ENCODE measurements around the gene COX7A1.
"Not testable (repeated sequence)": the region's sequence is repeated elsewhere in the genome, so short reads cannot be mapped to it uniquely, and the experiment has no call there.

COX7A1 gene

DNA sequence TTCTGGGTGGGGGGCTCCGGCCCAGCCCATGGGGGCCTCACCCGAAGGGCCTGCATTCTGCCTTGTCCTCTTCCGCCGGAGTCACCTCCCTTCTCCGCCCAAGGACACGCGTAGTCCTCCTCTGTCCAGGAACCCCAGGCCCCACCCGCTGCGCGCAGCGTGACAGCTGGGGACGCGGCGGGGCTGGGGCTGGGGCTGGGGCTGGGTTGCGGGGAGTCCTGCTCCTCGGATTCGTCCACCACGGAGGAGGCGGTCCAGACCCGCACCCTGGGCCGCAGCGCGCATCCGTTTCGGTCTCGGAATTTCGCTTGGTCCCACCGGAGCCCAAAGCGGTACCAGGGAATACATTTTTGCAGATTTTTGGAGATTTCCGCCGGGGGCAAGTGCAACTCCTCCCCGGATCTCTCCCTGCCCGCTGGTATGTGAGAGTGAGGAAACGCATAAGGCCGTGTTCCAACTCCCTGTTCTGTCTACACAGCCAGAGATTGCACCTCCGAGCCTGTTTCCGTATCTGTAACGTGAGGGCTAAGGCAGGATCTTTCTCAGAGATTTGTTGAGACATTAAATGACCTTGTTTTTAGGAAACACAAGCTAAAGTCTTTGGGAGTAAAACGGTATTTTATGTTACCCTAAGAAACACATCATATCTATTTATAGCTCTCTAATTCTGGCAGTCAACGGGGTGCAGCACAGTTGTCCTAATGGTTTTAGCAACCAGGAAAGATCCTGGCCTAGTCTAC is at the start of gene COX7A1:
COX7A1 (minus strand) TSS at position 96 of the 740 bp plus-strand sequence; CDS start at position 56, 40 bp downstream.
- DNase-seq (ENCODE audit: low spot score), result no peak

DNA sequence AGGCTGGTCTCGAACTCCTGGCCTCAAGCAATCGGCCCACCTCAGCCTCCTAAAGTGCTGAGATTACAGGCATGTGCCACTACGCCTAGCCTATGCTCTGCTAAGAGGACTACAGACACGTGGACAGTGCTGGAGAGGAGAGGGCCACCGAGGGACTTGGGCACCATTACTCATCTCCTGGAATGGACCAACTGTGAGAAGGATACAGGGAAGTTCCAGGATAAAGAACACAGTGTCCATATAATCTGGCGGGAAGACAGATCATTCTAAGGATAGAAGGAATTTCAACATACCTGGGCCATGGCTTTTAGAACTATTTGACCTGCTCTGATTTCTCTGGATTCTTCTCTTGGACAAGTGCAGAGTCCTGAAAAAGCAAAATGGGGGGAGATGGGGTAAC is 49.4 kb upstream of the COX7A1 start:
- DNase-seq (ENCODE audit: low spot score), result no peak

DNA sequence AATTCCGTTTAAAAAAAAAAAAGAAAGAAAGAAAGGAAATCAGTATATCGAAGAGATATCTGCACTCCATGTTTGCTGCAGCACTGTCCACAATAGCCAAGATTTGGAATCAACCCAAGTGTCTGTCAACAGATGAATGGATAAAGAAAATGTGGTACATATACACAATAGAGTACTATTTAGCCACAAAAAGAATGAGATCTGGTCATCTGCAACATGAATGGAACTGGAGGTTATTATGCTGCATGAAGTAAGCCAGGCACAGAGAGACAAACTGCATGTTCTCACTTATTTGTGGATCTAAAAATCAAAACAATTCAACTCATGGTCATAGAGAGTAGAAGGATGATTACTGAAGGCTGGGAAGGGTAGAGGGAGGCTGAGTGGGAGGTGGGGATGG is 45.9 kb upstream of the COX7A1 start:
- DNase-seq (ENCODE audit: low spot score), result no peak

DNA sequence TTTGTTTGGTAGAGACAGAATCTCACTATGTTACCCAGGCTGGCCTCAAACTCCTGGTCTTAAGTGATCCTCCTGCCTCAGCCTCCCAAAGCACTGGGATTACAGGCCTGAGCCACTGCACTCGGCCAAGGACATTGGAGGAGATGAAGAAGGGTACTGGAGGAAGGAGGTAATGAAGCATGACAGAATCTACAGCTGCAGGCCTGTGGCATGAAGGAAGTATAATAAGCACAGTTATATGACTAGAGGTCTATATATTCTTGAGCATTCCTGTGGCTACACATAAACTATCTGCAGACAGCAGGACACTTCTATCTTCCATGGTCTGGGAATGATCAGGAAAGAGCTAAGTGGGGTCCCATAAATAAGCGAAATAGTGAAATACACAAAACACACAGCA is 44.0 kb upstream of the COX7A1 start:
- peak; percentile 41 for DNase-seq (ENCODE audit: low spot score)

DNA sequence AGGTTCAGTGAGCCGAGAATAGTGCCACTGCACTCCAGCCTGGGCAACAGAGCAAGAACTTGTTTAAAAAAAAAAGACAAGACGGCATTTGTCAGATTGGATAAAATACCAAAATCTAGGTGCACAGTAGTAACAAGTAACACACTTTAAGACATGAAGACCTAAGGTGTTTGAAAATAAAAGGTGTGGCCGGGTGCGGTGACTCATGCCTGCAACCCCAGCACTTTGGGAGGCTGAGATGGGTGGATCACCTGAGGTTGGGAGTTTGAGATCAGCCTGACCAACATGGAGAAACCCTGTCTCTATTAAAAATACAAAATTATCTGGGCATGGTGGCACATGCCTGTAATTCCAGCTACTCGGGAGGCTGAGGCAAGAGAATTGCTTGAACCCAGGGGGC is 34.5 kb upstream of the COX7A1 start:
- not testable (repeated sequence) for DNase-seq (ENCODE audit: low spot score)

DNA sequence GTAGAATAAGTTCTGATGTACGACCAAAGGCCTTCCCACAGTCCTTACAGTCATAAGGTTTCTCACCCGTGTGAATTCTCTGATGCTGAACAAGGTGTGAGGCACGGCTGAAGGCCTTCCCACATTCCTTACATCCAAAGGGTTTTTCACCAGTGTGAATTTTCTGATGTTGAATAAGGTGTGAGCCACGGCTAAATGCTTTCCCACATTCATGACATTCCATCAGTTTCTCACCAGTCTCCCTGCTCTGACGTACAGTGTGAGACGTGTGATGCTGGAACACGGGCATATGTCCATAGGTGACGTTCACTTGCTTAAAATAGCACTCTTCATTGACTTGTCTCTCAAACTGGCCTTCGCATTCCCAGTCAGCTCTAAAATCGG is 31.0 kb upstream of the COX7A1 start:
- DNase-seq (ENCODE audit: low spot score), result no peak

DNA sequence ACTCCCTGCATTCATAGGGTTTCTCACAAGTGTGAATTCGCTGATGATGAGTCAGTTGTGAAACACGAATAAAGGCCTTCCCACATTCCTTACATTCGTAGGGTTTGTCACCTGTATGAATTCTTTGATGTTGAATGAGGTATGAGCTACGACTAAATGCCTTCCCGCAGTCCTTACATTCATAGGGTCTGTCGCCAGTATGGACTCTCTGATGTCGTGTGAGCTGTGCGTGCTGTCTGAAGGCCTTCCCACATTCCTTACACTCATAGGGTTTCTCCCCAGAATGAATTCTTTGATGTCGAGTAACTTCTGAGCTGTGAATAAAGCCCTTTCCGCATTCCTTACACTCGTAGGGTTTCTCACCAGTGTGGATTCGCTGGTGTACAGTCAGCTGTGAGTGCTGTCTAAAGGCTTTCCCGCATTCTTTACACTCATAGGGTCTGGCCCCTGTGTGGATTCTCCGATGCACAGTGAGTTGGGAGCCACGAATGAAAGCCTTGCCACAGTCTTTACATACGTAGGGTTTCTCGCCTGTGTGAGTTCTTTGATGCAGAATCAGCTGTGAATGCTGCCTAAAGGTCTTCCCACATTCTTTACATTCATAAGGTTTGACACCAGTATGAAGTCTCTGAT is 30.5 kb upstream of the COX7A1 start:
- DNase-seq (ENCODE audit: low spot score), result no peak

DNA sequence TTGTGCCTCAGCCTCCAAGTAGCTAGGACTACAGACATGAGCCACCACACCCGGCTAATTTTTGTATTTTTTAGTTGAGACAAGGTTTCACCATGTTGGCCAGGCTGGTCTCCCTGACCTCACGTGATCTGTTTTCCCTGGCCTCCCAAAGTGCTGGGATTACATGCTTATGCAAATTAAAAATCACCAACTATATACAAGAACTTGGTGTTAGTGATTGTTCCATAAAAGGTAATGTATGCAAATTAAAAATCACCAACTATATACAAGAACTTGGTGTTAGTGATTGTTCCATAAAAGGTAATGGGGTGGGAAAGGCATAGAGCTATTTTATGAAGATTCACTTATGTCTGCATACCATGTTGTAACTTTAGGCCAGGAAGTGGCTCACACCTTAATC is 26.8 kb upstream of the COX7A1 start:
- not testable (repeated sequence) for DNase-seq (ENCODE audit: low spot score)

DNA sequence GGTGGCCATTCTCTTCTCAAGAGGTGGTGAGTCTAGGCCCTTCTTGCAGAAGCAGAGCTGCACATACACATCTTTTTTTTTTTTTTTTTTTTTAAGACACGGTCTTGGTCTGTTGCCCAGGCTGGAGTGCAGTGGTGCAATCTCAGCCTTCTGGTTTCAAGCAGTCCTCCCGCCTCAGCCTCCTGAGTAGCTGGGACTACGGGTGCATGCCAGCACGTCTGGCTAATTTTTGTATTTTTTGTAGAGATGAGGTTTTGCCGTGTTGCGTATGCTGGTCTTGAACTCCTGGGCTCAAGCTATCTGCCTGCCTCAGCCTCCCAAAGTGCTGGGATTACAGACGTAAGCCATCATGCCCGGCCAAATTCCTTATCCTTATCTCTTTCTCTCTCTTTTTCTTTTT is 21.6 kb upstream of the COX7A1 start:
- not testable (repeated sequence) for DNase-seq (ENCODE audit: low spot score)

DNA sequence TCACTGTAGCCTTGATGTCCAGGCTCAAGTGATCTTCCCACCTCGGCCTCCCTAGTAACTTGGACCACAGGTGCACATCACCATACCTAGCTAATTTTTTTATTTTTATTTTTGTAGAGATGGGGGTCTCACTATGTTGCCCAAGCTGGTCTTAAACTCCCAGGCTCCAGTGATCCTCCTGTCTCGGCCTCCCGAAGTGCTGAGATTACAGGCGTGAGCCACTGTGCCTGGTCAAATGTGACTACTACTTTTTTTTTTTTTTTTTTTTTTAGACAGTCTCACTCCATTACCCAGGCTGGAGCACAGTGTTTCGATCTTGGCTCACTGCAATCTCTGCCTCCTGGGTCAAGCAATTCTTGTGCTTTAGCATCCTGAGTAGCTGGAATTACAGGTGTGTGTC is 20.6 kb upstream of the COX7A1 start:
- no peak for DNase-seq (ENCODE audit: low spot score)

DNA sequence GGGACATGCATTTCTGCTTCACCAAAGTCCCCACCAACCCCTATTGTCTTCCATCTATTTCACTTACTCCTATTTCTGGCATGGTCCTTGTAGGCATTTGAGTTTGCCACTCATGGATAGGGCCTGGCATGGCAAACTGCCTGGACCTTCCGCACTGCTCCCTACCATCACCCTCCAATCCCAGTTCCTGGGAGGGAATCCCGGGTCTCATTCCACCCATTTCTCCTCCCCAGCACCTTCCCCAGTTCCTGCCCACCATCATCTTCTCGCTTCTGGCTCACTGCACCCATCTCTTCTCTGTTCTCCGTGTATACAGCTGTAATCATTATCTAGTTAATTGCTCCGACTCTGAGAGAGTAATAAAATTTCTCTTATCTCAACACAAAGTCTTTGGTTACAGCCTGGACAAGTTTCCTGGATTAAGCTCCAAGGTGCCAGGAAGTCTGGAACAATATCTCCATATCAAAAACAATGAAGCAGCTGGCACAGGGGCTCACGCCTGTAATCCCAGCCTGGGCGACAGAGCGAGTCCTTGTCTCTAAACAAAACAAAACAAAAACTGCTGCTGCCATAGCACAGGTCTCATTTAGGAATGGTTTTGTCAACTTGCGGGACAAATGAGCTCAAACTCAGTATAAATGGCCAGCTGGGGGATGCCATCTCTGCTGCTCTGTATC is 17.0 kb upstream of the COX7A1 start:
- no peak for DNase-seq (ENCODE audit: low spot score)

DNA sequence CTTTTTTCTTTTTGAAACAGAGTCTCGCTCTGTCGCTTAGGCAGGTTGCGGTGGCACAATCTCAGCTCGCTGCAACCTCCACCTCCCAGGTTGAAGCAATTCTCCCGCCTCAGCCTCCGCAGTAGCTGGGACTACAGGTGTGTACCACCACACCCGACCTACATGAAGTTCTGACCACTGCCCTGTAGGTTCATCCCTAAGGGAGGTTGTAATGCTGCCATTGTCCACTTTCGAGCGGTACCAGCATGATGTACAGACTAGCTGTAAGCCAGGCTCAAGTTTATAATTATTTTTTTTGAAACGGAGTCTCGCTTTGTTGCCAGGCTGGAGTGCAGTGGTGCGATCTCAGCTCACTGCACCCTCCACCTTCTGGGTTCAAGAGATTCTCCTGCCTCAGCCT is 11.6 kb upstream of the COX7A1 start:
- DNase-seq (ENCODE audit: low spot score), result no peak

DNA sequence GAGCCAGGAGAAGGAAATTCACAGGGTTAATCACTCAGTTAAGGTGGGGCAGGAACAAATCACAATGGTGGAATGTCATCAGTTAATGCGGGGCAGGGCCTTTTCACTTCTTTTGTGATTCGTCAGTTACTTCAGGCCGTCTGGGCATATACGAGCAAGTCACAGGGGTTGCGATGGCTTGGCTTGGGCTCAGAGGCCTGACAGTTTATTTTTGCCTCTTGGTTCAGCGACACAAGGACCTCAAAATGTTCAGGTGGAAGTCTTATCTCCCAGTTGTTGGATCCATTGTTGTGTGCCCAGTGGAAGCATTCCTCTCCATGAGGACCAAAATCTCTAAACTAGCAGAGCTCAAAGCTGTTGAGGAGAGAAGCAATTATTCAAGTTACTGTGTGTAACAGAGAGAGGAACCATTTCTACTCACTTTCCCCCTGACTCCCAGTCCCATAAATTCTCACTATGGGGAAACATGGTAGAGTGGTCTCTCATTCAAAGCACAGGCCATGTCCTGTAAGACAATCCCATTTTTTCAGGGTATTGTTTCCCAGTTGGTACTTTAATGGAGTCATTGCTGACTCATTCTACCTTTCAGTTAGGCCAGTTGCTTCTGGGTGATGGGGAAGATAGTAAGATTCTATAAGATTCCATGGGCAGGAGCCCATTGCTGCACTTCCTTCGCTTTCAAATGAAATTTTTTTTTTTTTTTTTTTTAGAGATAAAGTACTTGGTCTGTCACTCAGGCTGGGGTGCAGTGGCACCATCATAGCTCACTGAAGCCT is 8.8 kb upstream of the COX7A1 start:
- no peak for DNase-seq (ENCODE audit: low spot score)

DNA sequence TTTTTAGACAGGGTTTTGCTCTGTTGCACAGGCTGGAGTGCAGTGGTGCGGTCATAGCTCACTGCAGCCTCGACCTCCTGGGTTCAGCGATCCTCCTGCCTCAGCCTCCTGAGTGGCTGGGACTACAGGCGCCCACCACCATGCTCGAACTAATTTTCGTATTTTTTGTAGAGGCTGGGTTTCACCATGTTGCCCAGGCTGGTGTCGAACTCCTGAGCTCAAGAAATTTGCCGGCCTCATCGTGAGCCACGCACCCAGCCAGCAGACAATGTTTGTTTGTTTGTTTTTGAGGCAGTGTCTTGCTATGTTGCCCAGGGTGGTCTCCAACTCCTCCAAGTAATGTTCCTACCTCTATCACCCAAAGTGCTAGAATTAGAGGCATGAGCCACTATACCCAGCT is 879 bp upstream of the COX7A1 start:
- no peak for DNase-seq (ENCODE audit: low spot score)

DNA sequence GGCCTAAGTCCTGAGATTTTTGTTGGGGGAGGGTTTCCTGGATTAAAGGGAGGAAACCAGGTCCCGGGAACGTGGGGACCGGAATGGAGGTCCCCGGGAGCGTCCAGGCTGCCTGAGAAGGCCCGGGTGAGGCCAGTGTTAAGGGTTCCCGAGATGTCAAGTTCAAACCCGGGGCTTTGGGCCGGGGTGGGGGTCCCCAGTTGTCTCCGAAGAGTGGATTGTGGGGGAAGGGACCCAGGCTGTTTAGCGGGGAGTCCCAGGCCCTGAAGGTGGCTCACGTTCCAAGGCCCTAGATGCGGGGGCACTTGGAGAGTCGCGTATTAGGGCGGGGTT is 262 bp downstream of the COX7A1 start:
- no peak for DNase-seq (ENCODE audit: low spot score)

DNA sequence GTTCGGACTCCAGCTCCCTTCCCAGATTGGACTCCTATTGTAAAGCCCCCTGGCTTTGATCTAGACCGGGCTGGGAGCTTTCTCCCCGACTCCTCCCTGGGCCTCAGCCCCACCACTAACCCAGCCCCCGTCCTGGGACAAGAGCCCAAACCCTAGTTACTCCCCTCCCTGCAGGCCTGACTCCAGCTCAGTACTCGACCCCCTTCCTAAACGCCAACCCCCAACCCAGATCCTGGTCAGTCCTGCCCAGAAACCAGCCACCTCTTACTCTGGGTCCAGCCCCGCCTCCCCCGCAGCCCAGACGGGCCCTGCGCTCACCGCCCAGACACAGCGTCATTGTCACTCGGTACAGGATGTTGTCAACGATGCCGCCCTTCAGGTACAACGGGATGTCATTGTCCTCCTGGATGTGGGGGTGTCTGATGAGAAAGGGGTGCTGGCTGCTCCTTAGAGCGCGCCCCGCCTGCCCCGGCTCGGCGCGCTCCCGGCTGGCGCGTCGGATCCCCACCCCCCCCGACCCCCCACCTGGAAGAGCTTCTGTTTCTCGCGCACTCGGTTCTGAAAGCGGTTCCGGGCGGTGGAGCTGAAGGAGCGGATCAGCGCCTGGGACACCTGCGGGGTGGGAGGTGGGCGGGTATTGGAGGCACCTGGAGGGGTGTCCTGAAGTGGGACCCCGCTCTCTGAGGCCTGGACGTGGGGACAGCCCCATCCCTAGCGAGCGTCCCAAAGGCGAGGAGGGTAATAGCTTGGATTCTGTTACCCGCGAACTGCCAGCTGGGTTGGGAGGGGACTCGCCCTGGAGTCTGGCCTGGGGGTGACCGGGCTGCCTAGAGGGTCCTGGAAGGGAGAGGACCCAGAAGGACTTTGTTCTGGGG is 866 bp downstream of the COX7A1 start:
- no peak for DNase-seq (ENCODE audit: low spot score)

DNA sequence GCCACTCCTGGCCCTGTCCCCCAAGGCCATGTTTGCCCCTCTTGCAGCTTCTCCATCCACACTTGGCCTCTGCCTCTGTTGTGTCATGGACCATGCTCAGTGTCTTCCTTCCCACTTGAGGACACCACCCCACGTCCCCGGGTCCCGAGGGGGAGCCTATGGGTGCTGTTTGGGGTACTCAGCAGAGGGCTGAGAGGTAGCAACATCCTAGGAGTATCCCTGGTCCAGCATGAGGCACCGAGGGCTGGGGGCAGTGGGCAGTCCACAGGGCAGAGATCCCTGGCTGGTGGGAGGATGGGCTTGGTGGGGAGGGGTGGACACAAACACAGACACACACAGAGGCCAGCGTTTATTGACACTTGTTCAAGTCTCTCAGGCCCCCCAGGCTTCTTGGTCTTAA is 1.7 kb downstream of the COX7A1 start:
- DNase-seq (ENCODE audit: low spot score), result no peak

DNA sequence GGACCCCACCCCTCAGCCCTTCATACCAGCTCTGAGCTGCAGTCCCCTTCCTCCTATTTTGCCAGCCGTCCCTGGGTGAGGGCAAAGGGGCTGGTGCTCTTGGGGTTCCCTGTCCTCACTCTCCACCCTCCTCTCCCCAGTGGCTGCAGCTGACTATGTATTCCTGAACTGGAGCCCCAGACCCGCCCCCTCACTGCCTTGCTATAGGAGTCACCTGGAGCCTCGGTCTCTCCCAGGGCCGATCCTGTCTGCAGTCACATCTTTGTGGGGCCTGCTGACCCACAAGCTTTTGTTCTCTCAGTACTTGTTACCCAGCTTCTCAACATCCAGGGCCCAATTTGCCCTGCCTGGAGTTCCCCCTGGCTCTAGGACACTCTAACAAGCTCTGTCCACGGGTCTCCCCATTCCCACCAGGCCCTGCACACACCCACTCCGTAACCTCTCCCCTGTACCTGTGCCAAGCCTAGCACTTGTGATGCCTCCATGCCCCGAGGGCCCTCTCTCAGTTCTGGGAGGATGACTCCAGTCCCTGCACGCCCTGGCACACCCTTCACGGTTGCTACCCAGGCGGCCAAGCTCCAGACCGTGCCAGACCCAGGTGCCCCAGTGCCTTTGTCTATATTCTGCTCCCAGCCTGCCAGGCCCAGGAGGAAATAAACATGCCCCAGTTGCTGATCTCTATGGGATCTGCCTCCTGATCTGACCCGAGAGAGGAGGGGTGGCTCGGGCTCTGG is 2.4 kb downstream of the COX7A1 start:
- no peak for DNase-seq (ENCODE audit: low spot score)

DNA sequence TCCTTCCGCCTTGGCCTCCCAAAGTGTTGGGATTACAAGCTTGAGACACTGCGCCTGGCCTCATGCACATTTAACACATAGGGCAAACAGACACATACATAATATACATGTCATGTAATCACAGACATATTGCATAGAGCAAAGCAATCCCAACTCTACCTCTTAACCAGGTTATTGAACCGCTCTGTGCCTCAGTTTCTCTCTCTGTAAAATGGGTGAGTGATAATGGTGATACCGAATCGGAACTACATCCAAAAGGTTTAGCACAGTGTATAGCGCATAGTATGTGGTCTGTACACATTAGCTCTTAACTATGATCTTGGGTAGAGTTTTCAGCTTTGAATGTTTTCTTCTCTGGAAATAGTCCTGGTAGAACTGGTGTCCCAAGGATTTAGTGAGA is 7.6 kb downstream of the COX7A1 start:
- no peak for DNase-seq (ENCODE audit: low spot score)

DNA sequence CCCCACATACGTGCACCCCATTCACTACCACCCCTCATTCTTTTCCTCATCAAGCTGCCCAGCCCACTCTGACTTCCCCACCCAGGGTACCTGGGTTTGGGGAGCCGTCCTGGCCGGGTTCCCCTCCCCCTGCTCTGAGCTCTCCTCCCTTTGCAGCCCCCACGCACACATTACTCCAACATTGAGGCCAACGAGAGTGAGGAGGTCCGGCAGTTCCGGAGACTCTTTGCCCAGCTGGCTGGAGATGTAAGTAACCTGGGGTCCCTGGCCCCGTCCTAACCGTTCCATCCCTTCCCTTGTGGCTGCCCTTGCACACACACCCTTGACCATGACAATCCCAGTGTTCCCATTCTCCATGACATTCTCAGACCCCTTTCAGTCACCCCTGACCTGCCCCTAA is 9.8 kb downstream of the COX7A1 start:
- DNase-seq (ENCODE audit: low spot score), result no peak

DNA sequence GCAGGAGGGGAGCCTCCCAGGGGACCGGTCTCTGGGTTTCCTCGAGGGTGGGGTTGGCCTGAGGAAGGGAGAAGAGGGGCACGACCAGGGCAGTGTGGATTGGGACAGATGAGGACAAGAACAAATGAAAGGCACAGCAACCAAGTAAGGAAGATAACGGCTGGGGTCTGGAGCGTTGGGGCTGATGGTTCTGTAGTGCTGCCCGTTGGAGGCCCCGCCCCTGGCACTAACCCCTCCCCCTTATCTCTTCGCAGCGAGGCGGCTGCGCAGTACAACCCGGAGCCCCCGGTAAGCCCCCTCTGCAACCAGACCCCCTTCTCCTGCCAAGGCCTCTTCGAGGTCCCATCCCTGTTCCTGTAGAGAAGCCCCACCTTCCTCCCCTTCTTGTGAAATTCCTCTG is 10.2 kb downstream of the COX7A1 start:
- DNase-seq (ENCODE audit: low spot score), result no peak

Measured in germinal center (tissue), 1 donor.